Endothelial cell of umbilical vein (primary cell): ENCODE measurements around the gene PHEX. TPM values are rescaled to one million over a fixed set of nuclear protein-coding genes. Genes with fewer than 3 reads are reported as not detected.

ENCODE experiments used
- BruUV-seq: library from RNA; stranded (reverse); fragments of 400-500 nt; replicated peaks from 2 replicates; lab custom pipeline; 2021; lab: Mats Ljungman, UMichigan
- CTCF ChIA-PET: fragments of 300-600, 350-600 bp; sonication (Branson Sonifier 250); formaldehyde crosslinking; loops from one replicate; lab custom pipeline; 2021; ENCODE audit warnings: antibody characterized with exemption, inconsistent platforms; lab: Charles Lee
- POLR2A ChIA-PET: fragments of 300-600, 350-600 bp; sonication (Branson Sonifier 250); formaldehyde crosslinking; loops from one replicate; lab custom pipeline; 2021; ENCODE audit warnings: antibody characterized with exemption, inconsistent platforms; lab: Charles Lee
- DNase-seq: peaks from one replicate; pipeline ENCODE4 v3.0.0-alpha.2; 2011; ENCODE audit warnings: low read depth, low spot score
- FAIRE-seq: peaks from 2 replicates; lab custom pipeline; 2011; peaks lifted over from hg19 to GRCh38; lab: Jason Lieb, UNC
- H2AFZ ChIP-seq: 2 replicates; pipeline ENCODE4 v1.6.0; 2012; ENCODE audit warnings: low read depth, low read length, control low read depth, inconsistent platforms
- H3K27ac ChIP-seq: 2 replicates; pipeline ENCODE4 v1.5.1; 2011; ENCODE audit warnings: low read depth, mild to moderate bottlenecking, control low read depth, low read length, moderate library complexity; ENCODE audit not compliant: insufficient read depth
- H3K27me3 ChIP-seq, 2 experiments: 2 replicates each; pipeline versions ENCODE4 v1.6.0 to v1.6.1; 2011; ENCODE audit warnings: low read length in 2 of 2, mixed read lengths in 1 of 2; ENCODE audit not compliant: control insufficient read depth in 2 of 2, insufficient read depth in 2 of 2
- H3K36me3 ChIP-seq, 2 experiments: 2 replicates in 1 of 2; 3 replicates in 1 of 2; pipeline ENCODE4 v1.5.1; 2011; ENCODE audit warnings: low read length in 2 of 2, mild to moderate bottlenecking in 1 of 2, moderate library complexity in 1 of 2; ENCODE audit not compliant: control insufficient read depth in 2 of 2, insufficient read depth in 2 of 2; ENCODE audit errors: extremely low read depth in 1 of 2
- H3K4me1 ChIP-seq: 3 replicates; pipeline ENCODE4 v1.5.1; 2011; ENCODE audit warnings: mild to moderate bottlenecking, low read length; ENCODE audit not compliant: control insufficient read depth, insufficient read depth; ENCODE audit errors: extremely low read depth
- H3K4me2 ChIP-seq: 2 replicates; pipeline ENCODE4 v1.6.1; 2011; ENCODE audit warnings: low read length, control low read depth, mixed read lengths; ENCODE audit not compliant: insufficient read depth
- H3K4me3 ChIP-seq, 3 experiments: fragments of 200-600 bp in 1 of 3; sonication (generic), shearing (Covaris generic) in 1 of 3; replicated peaks in 1 of 3; 2 replicates each; pipeline ENCODE4 v1.5.1; 2011 to 2016; ENCODE audit warnings: control low read depth in 3 of 3, low read length in 3 of 3, mild to moderate bottlenecking in 2 of 3, inconsistent platforms in 1 of 3, low read depth in 1 of 3, moderate library complexity in 1 of 3; ENCODE audit not compliant: insufficient read depth in 1 of 3
- H3K79me2 ChIP-seq: 2 replicates; pipeline ENCODE4 v1.6.0; 2012; ENCODE audit warnings: low read length, inconsistent platforms; ENCODE audit not compliant: control insufficient read depth, insufficient read depth
- H3K9ac ChIP-seq: replicated peaks from 2 replicates; pipeline ENCODE3; 2011; ENCODE audit warnings: low read length, control low read depth; ENCODE audit not compliant: insufficient read depth; ENCODE audit errors: extremely low read depth
- H3K9me1 ChIP-seq: replicated peaks from 3 replicates; pipeline ENCODE4 v1.6.0; 2011; ENCODE audit warnings: mild to moderate bottlenecking, low read length; ENCODE audit not compliant: control insufficient read depth, insufficient read depth; ENCODE audit errors: extremely low read depth
- H3K9me3 ChIP-seq: replicated peaks from 2 replicates; pipeline ENCODE4 v1.5.1; 2012; ENCODE audit warnings: low read length, inconsistent platforms; ENCODE audit not compliant: control insufficient read depth, insufficient read depth
- H4K20me1 ChIP-seq: replicated peaks from 2 replicates; pipeline ENCODE3; 2011; ENCODE audit warnings: mild to moderate bottlenecking, low read length; ENCODE audit not compliant: control insufficient read depth, insufficient read depth; ENCODE audit errors: extremely low read depth
- CTCF ChIP-seq, 2 donors: IDR thresholded peaks; 1 replicate in 1 of 2; 2 replicates in 1 of 2; pipeline ENCODE4 v1.5.1; 2011; ENCODE audit warnings: low read length in 2 of 2, mild to moderate bottlenecking in 2 of 2, moderate library complexity in 2 of 2, control low read depth in 1 of 2, inconsistent platforms in 1 of 2, low read depth in 1 of 2; ENCODE audit not compliant: insufficient read depth in 1 of 2; ENCODE audit errors: extremely low read depth in 1 of 2
- EZH2 ChIP-seq: IDR thresholded peaks from 2 replicates; pipeline ENCODE4 v1.6.1; 2012; ENCODE audit warnings: borderline replicate concordance, low read depth, mild to moderate bottlenecking, moderate library complexity, low read length, inconsistent platforms; ENCODE audit not compliant: severe bottlenecking
- FOS ChIP-seq: IDR thresholded peaks from 2 replicates; pipeline ENCODE4 v1.6.1; 2011; ENCODE audit warnings: mild to moderate bottlenecking, low read length, moderate library complexity, borderline replicate concordance; ENCODE audit not compliant: insufficient read depth
- GATA2 ChIP-seq: IDR thresholded peaks from 2 replicates; pipeline ENCODE4 v1.7.0; 2011; ENCODE audit warnings: low read depth, mild to moderate bottlenecking, moderate library complexity, mixed read lengths, low read length; ENCODE audit not compliant: insufficient read length, insufficient read depth
- JUN ChIP-seq: IDR thresholded peaks from 2 replicates; pipeline ENCODE4 v1.6.1; 2011; ENCODE audit warnings: borderline replicate concordance, low read depth; ENCODE audit not compliant: insufficient read length, insufficient read depth
- MYC ChIP-seq: IDR thresholded peaks from one replicate; pipeline ENCODE4 v1.6.1; 2011; ENCODE audit warnings: mild to moderate bottlenecking, low read depth, low read length
- POLR2A ChIP-seq: IDR thresholded peaks from 2 replicates; pipeline ENCODE4 v1.6.1; 2012; ENCODE audit warnings: low read depth, mild to moderate bottlenecking, control low read depth, low read length
- POLR2AphosphoS5 ChIP-seq: IDR thresholded peaks from 2 replicates; pipeline ENCODE4 v1.6.1; 2012; ENCODE audit warnings: low read depth, mild to moderate bottlenecking, control low read depth, low read length, moderate library complexity; ENCODE audit not compliant: insufficient read depth
- dilution Hi-C: fragments of 300-500 bp; cut with MboI; formaldehyde crosslinking; loops from one replicate; pipeline ENCODE4 v1.15.0; 2019; ENCODE audit warnings: low sequenced_read_pairs; ENCODE audit not compliant: extremely low pct_ligation_motif_present
- intact Hi-C: fragments of 100-400 bp; cut with micrococcal nuclease; formaldehyde crosslinking; loops from one replicate; pipeline ENCODE4 v1.10.0; 2022
- polyA plus RNA-seq, 4 experiments: library from polyadenylated mRNA; depleted of rRNA in 3 of 4; stranded (reverse) in 3 of 4; unstranded in 1 of 4; fragments of >200 nt; gene quantifications; 2 replicates each; pipeline versions ENCODE4 v1.2.1 to v1.2.3, GENCODE V29; 2011 to 2012; ENCODE audit warnings: missing spikeins in 1 of 4
- total RNA-seq: library from RNA; stranded (reverse); gene quantifications from 2 replicates; pipeline ENCODE4 v1.2.3, GENCODE V29; 2021
- TF ChIP-seq, protein P1 (sequence below): IDR thresholded peaks from 2 replicates; pipeline ENCODE4 v1.6.1; 2011; ENCODE audit not compliant: insufficient read depth, insufficient read length

The PHEX gene
- total and polyA plus RNA-seq, 2 donors (not counting 3 experiments of a cell fraction or from before 2014, with no cell fraction given), result 0.07 to 0.44 TPM

DNA sequence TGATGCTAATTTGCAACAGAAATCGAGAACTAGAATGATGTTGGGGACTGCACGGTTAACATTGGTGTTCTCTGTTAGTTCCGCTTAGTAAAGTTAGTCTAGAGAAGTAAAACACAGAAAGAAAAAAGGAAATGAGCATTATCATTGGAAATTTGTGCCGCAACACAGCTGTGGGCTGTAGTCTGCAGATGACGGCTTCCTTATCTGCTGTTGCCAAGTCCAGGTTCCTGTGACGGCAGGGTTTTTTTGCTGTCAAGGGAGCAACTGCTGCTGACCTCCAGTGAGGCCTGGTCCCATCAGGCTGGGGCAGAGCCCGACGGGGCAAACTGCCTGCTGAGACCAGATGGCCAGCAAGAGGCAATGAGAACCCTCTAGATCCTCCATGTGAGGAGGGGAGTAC is 38.9 kb upstream of the PHEX start:
- Histone ChIP-seq H2AFZ (no peak overlapping the region), H3K9me3 (no peaks in the 10 kb centered on the region), H3K9me1 (no peaks in the 10 kb centered on the region), H3K4me3 (no peak overlapping the region), H3K4me2 (no peak overlapping the region), H3K79me2 (no peaks in the 10 kb centered on the region), H3K27me3 (no peaks in the 10 kb centered on the region), H3K4me1 (peaks cover 7% of the 10 kb centered on the region), H4K20me1 (no peaks in the 10 kb centered on the region), H3K36me3 (peaks cover 0 to 5% of the 10 kb centered on the region in 2 experiments), H3K27ac (no peak overlapping the region), H3K9ac (no peak overlapping the region)
- no peak for DNase-seq
- ChIA-PET POLR2A (no interaction called here), CTCF (no interaction called here)
- FAIRE-seq, result no peak
- no TSS peak for BruUV-seq
- dilution Hi-C loops (no loop called here), intact Hi-C loops (no loop called here)
- no peak for TF ChIP-seq CTCF (IDR thresholded peaks at IDR 0.05; ENCODE audit: extremely low read depth in 1 of 2, insufficient read depth in 1 of 2, low read depth in 1 of 2, low read length in 2 of 2)
- TF ChIP-seq GATA2, result no peak
- TF ChIP-seq MYC, result no peak
- no peak for TF ChIP-seq POLR2AphosphoS5
- TF ChIP-seq, protein P1, sequence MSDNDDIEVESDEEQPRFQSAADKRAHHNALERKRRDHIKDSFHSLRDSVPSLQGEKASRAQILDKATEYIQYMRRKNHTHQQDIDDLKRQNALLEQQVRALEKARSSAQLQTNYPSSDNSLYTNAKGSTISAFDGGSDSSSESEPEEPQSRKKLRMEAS, result no peak
- TF ChIP-seq JUN, result no peak
- TF ChIP-seq POLR2A, result no peak
- no peak for TF ChIP-seq EZH2
- no peak for TF ChIP-seq FOS
